IPS-20b (cell line): ENCODE data around the gene CTNND1.

Experiments used
- H3K27ac ChIP-seq: one replicate; pipeline ENCODE4 v1.5.1; 2013; ENCODE audit warnings: low read length
- H3K27me3 ChIP-seq: 2 replicates; pipeline ENCODE4 v1.6.1; 2013; ENCODE audit warnings: mild to moderate bottlenecking, low read length, inconsistent platforms; ENCODE audit not compliant: insufficient read depth
- H3K36me3 ChIP-seq: 2 replicates; pipeline ENCODE4 v1.6.1; 2013; ENCODE audit warnings: low read depth, mild to moderate bottlenecking, inconsistent platforms, low read length, moderate library complexity; ENCODE audit not compliant: insufficient read depth
- H3K4me1 ChIP-seq: 2 replicates; pipeline ENCODE4 v1.6.1; 2013; ENCODE audit warnings: mild to moderate bottlenecking, control low read depth, inconsistent platforms, low read length, moderate library complexity; ENCODE audit not compliant: insufficient read depth
- H3K4me3 ChIP-seq: 2 replicates; pipeline ENCODE4 v1.5.1; 2013; ENCODE audit warnings: mild to moderate bottlenecking, low read length, inconsistent platforms
- H3K9ac ChIP-seq: 2 replicates; pipeline ENCODE4 v1.6.1; 2013; ENCODE audit warnings: low read depth, mild to moderate bottlenecking, inconsistent platforms, low read length, moderate library complexity
- H3K9me3 ChIP-seq: 2 replicates; pipeline ENCODE4 v1.6.1; 2013; ENCODE audit warnings: mild to moderate bottlenecking, low read depth, low read length, inconsistent platforms; ENCODE audit not compliant: insufficient read depth

CTNND1 gene

DNA sequence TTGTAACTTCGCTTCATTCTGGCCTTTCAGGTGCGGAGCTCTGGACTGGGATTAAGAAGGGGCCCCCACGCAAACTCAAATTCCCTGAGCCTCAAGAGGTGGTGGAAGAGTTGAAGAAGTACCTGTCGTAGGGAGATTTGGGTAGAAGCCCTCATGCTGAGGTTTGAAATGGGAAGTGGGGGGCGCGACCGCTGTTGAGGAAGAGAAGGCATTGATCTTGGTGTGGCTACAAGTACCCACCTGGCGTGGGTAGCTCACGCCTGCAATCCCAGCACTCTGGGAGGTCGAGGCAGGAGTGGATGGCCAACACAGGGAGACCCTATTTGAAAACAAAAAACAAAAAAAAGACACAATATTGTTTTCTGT, 19.5 kb upstream of the CTNND1 start:
- 0 out of 2 replicates have a peak, but pooled peaks cover 5% of the 10 kb centered on the region for H3K4me1 ChIP-seq
- H3K27me3 ChIP-seq, result no peaks in the 10 kb centered on the region
- H3K36me3 ChIP-seq, result peaks cover 75% of the 10 kb centered on the region
- peak overlapping the region; percentile 97 for H3K9ac ChIP-seq
- peak overlapping the region; percentile 97 for H3K4me3 ChIP-seq
- H3K9me3 ChIP-seq, result no peaks in the 10 kb centered on the region
- H3K27ac ChIP-seq, result peak overlapping the region; percentile 64

GRCh38 chr11:57744357-57744756, 17.2 kb upstream of the CTNND1 start:
- no peak overlapping the region for H3K9ac ChIP-seq
- peaks cover 55% of the 10 kb centered on the region for H3K36me3 ChIP-seq
- H3K27ac ChIP-seq, result no peak overlapping the region
- 0 out of 2 replicates have a peak, but pooled peaks cover 5% of the 10 kb centered on the region for H3K4me1 ChIP-seq
- no peaks in the 10 kb centered on the region for H3K27me3 ChIP-seq
- no peak overlapping the region for H3K4me3 ChIP-seq
- H3K9me3 ChIP-seq, result no peaks in the 10 kb centered on the region

DNA sequence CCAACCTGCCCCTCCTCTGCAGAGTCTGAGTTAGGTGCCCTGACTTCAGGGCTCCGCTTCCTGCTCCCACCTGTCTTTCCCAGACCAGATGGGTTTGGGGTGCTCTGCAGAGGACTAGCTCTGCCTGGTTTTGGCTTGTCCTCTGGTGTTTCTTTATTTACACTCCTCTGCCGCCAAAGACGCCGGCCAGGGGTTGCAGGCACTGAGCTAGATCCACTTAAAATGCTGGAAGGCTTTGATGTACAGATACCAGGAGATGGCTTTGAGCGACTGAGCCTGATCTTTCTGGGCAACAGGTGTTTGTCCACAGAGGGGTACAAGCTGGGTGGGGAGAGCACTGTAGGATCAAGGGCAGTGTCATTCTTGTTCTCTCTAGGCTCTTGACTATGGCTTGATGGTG, 16.4 kb upstream of the CTNND1 start:
- Histone ChIP-seq H3K27me3 (no peaks in the 10 kb centered on the region), H3K4me3 (no peak overlapping the region), H3K4me1 (0 out of 2 replicates have a peak, but pooled peaks cover 5% of the 10 kb centered on the region), H3K27ac (no peak overlapping the region), H3K36me3 (peaks cover 47% of the 10 kb centered on the region), H3K9me3 (no peaks in the 10 kb centered on the region), H3K9ac (no peak overlapping the region)

DNA sequence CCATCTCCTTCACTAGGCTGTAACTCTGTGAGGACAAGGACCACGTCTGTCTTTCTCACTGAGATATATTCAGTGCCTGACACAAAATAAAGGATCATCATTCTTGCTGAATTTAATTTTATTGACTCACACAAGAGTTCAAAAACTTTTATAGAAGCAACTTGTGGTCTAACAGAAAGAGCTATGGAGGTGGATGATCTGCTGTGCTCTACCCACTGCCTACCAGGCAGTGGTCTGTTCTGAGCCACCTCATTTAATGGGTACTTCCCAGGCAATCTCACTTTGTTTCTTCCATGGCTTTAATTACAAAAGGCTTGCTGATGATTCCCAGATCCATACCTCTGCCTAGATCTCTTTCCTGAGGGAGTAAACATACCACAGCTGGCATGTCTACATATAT, 14.7 kb upstream of the CTNND1 start:
- Histone ChIP-seq H3K9ac (no peak overlapping the region), H3K27ac (no peak overlapping the region), H3K36me3 (peaks cover 41% of the 10 kb centered on the region), H3K4me3 (no peak overlapping the region), H3K27me3 (no peaks in the 10 kb centered on the region), H3K4me1 (0 out of 2 replicates have a peak, but pooled peaks cover 5% of the 10 kb centered on the region), H3K9me3 (no peaks in the 10 kb centered on the region)

GRCh38 chr11:57751176-57751575, 10.4 kb upstream of the CTNND1 start:
- H3K4me3 ChIP-seq, result no peak overlapping the region
- 0 out of 2 replicates have a peak, but pooled peaks cover 6% of the 10 kb centered on the region for H3K36me3 ChIP-seq
- no peak overlapping the region for H3K27ac ChIP-seq
- H3K9me3 ChIP-seq, result no peaks in the 10 kb centered on the region
- H3K4me1 ChIP-seq, result no peaks in the 10 kb centered on the region
- H3K27me3 ChIP-seq, result no peaks in the 10 kb centered on the region
- no peak overlapping the region for H3K9ac ChIP-seq

- Histone ChIP-seq H3K4me3 (no peak within 1 kb of the TSS), H3K27ac (no peak within 1 kb of the TSS), H3K9ac (no peak within 1 kb of the TSS), H3K27me3 (no peaks in the 10 kb centered on the region), H3K4me1 (no peaks in the 10 kb centered on the region), H3K9me3 (no peaks in the 10 kb centered on the region), H3K36me3 (0 out of 2 replicates have a peak, but pooled peaks cover 4% of the 10 kb centered on the region)
Observed at GRCh38 chr11:57751676-57752253, 9.8 kb upstream of the CTNND1 start, which contains the start of gene BTBD18. Gene BTBD18, minus strand, starts transcription at chr11:57751819. Its CDS starts 631 bp downstream, at chr11:57751188.

GRCh38 chr11:57752954-57753353, 8.6 kb upstream of the CTNND1 start:
- Histone ChIP-seq H3K36me3 (no peaks in the 10 kb centered on the region), H3K27ac (no peak overlapping the region), H3K27me3 (no peaks in the 10 kb centered on the region), H3K9me3 (no peaks in the 10 kb centered on the region), H3K4me3 (no peak overlapping the region), H3K9ac (no peak overlapping the region), H3K4me1 (no peaks in the 10 kb centered on the region)

DNA sequence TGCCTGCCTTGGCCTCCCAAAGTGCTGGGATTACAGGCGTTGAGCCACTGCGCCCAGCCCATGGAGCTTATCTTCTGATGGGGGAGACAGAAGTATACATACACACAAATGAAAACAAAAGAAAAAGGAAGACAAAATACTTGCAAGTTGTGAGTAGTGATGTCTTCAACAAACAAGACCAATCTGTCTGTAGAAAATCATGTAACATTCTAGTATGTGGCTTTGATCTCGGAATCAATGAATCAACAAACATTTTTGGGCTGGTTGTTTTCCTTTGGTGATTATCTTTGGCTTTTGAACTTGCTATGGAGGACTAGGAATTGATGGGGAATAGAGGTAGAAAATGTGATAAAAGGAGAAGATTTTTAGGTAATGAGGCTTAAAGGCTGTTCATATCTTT, 3.4 kb upstream of the CTNND1 start:
- no peak overlapping the region for H3K4me3 ChIP-seq
- no peak overlapping the region for H3K27ac ChIP-seq
- peaks cover 2% of the 10 kb centered on the region; the same call in 1 of the 2 replicates for H3K4me1 ChIP-seq
- H3K27me3 ChIP-seq, result no peaks in the 10 kb centered on the region
- H3K36me3 ChIP-seq, result no peaks in the 10 kb centered on the region
- no peak overlapping the region for H3K9ac ChIP-seq
- H3K9me3 ChIP-seq, result no peaks in the 10 kb centered on the region

GRCh38 chr11:57762235-57762861, 746 bp downstream of the CTNND1 start:
- H3K27ac ChIP-seq, result peak overlapping the region; percentile 92

DNA sequence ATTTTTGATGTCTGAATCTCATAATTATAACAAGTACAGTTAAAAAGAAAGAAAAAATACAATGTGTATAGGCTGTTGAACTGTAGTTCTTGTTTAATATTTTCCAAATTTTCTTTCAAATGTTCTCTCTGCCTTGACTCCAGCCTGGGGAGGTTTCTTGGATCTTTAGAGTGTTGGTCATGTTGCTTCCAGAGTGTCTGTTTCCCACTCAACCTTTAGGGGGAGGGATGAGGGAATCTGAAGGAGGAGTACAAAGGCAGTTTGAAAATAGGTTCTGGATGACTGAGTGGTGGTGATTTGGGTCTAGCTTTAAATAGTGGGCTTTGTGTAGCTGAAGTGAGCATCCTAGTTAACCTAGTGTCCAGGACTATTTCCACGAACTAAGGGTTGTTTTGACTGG, 2.0 kb downstream of the CTNND1 start:
- Histone ChIP-seq H3K9ac (peak overlapping the region; percentile 98), H3K27ac (no peak overlapping the region), H3K27me3 (no peaks in the 10 kb centered on the region), H3K36me3 (no peaks in the 10 kb centered on the region), H3K9me3 (no peaks in the 10 kb centered on the region), H3K4me1 (peaks cover 19% of the 10 kb centered on the region; the same call in 1 of the 2 replicates), H3K4me3 (peak overlapping the region; percentile 91)

More at GRCh38 chr11:57762235-57762861, 746 bp downstream of the CTNND1 start:
- no peaks in the 10 kb centered on the region for H3K36me3 ChIP-seq
- H3K9ac ChIP-seq, result peak overlapping the region; percentile 98
- no peaks in the 10 kb centered on the region for H3K9me3 ChIP-seq
- no peaks in the 10 kb centered on the region for H3K27me3 ChIP-seq
- H3K4me1 ChIP-seq, result peaks cover 19% of the 10 kb centered on the region; the same call in 1 of the 2 replicates
- peak overlapping the region; percentile 91 for H3K4me3 ChIP-seq

DNA sequence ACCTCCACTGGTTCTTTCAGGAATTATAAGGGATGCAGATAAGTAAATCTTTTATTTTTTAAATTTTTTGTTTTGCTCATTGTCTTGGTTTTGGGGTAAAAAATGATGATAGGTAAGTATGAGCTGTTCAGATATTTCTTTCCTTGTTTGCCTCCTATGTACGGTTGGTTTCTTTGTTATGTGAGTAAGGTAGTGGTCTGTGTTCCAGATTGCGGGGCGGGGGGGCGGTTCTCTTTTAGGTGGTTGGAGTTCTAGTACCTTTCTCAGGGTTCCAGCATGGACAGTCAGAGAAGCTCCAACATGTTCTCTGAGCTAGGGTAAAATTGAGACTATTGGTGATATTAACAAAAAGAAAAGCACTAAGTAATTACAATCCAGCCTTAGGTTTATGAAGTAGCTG, 2.4 kb downstream of the CTNND1 start:
- no peaks in the 10 kb centered on the region for H3K9me3 ChIP-seq
- H3K9ac ChIP-seq, result peak overlapping the region; percentile 98
- no peaks in the 10 kb centered on the region for H3K36me3 ChIP-seq
- no peak overlapping the region for H3K27ac ChIP-seq
- peak overlapping the region; percentile 91 for H3K4me3 ChIP-seq
- peaks cover 19% of the 10 kb centered on the region; the same call in 1 of the 2 replicates for H3K4me1 ChIP-seq
- H3K27me3 ChIP-seq, result no peaks in the 10 kb centered on the region

DNA sequence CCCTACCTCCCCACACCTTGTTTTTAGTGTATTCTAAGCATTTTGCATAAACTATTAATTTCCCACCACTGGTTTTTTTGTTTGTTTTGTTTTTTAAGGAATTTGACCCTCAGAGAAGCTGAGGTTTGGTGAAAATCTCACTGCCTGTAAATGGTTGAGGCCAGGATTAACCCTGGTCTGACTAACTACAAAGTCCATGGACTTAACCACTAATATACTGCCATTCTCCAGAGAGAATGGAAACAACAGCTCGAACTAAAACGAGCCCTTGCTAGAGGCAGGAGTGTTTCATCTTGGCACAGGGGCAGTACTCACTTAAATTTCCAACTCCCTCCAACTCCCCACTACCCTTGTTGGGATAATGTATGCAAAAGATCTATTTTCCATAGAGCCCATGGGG, 3.0 kb downstream of the CTNND1 start:
- H3K4me1 ChIP-seq, result peaks cover 19% of the 10 kb centered on the region; the same call in 1 of the 2 replicates
- H3K9ac ChIP-seq, result peak overlapping the region; percentile 98; the same call in 1 of the 2 replicates
- no peaks in the 10 kb centered on the region for H3K36me3 ChIP-seq
- no peaks in the 10 kb centered on the region for H3K27me3 ChIP-seq
- no peak overlapping the region for H3K27ac ChIP-seq
- H3K4me3 ChIP-seq, result peak overlapping the region; percentile 91
- H3K9me3 ChIP-seq, result no peaks in the 10 kb centered on the region
